ENCODE measurements around the gene SP7. TPM values are rescaled to one million over a fixed set of nuclear protein-coding genes. Genes with fewer than 3 reads are reported as not detected.
"Not testable (repeated sequence)": the region's sequence is repeated elsewhere in the genome, so short reads cannot be mapped to it uniquely, and the experiment has no call there.

SP7 gene
- polyA plus RNA-seq, 2 of the 4 experiments (the other 2 are of a cell fraction) = 0.05 to 0.06 TPM

GRCh38 chr12:53298164-53298563 lies 38.0 kb downstream of the SP7 start (continued):
- no peak for TF ChIP-seq BCL3 (IDR thresholded peaks at IDR 0.05)
- TF ChIP-seq NR3C1 (IDR thresholded peaks at IDR 0.05) = no peak
- TF ChIP-seq MAX (IDR thresholded peaks at IDR 0.05) = no peak
- TF ChIP-seq HMGXB4 (CRISPR knock-in tag; IDR thresholded peaks at IDR 0.05; ENCODE audit: borderline replicate concordance) = no peak
- TF ChIP-seq JUNB (IDR thresholded peaks at IDR 0.05) = no peak
- no peak for TF ChIP-seq FOSL2 (IDR thresholded peaks at IDR 0.05)
- TF ChIP-seq FOSL2 (CRISPR knock-in tag; IDR thresholded peaks at IDR 0.05) = no peak
- TF ChIP-seq RFX5 (IDR thresholded peaks at IDR 0.05) = no peak
- TF ChIP-seq ATOH8 (CRISPR knock-in tag; IDR thresholded peaks at IDR 0.05; ENCODE audit: low read depth) = no peak
- TF ChIP-seq EHF (CRISPR knock-in tag; IDR thresholded peaks at IDR 0.05) = no peak
- no peak for TF ChIP-seq ELK1 (IDR thresholded peaks at IDR 0.05; ENCODE audit: low read depth, low read length)

- H3K9me3 ChIP-seq; DNase-seq (ENCODE audit: low read depth in 1 of 2, low spot score in 1 of 2); FAIRE-seq; H3K4me2 ChIP-seq; H3K4me3 ChIP-seq; H3K27ac ChIP-seq; ATAC-seq: not testable (repeated sequence)
- ChIA-PET CTCF (interaction anchor here (0.7 to 28.2 kb wide), 9 partner anchors 9 to 231 kb away, joined by 3 to 1046 read pairs (median 6); partner anchors contain the start of genes AAAS and ITGB7), POLR2A (interaction anchor here (1.8 kb wide), 1 partner anchor 24 kb away, joined by 6 read pairs; the partner anchor contains the start of gene AAAS)
- H3K4me1 ChIP-seq = peaks cover 44% of the 10 kb centered on the region
- WGBS (ENCODE audit: missing lambda C conversion rate) = 92% methylated on average over 10 of the region's 10 CpGs
These were observed 39.0 kb downstream of the SP7 start for GRCh38 chr12:53297106-53297505.

- no peak for TF ChIP-seq BCL3 (IDR thresholded peaks at IDR 0.05)
- TF ChIP-seq MAFK (IDR thresholded peaks at IDR 0.05; ENCODE audit: partially characterized antibody) = no peak
- peak; percentile 32; the same call in 1 of the 2 replicates for TF ChIP-seq KDM5A (IDR thresholded peaks at IDR 0.05)
- TF ChIP-seq POLR2AphosphoS2 (conservative IDR thresholded peaks at IDR 0.05; ENCODE audit: low read length) = no peak
- H3K4me3 ChIP-seq = peak overlapping the region; percentile 75
- CTCF ChIA-PET = interaction anchor here (0.7 to 28.2 kb wide), 11 partner anchors 8 to 230 kb away, joined by 3 to 1046 read pairs (median 4); partner anchors contain the start of genes AAAS and ITGB7
- ATAC-seq (peak in 1 of 2 experiments; percentile 1; a peak in 3 of 6 replicates), FAIRE-seq (no peak), DNase-seq (ENCODE audit: low read depth in 1 of 2, low spot score in 1 of 2) (no peak)
- peak overlapping the region; percentile 85 to 92 for H3K27ac ChIP-seq
- POLR2A ChIA-PET = interaction anchor here (0.6 to 2.2 kb wide), 18 partner anchors 9 to 230 kb away, joined by 3 to 17 read pairs (median 4); partner anchors contain the start of genes AAAS, CSAD, ESPL1 and SPRYD3
- H3K9me3 ChIP-seq = no peaks in the 10 kb centered on the region
- peaks cover 39% of the 10 kb centered on the region for H3K4me1 ChIP-seq
- 1% methylated on average over 12 of the region's 12 CpGs for WGBS (ENCODE audit: missing lambda C conversion rate)
- H3K4me2 ChIP-seq = peak overlapping the region; percentile 84
These were observed 40.3 kb downstream of the SP7 start for GRCh38 chr12:53295891-53296219.
